Panc1 (cell line): ENCODE data around the gene JMY. TPM values are rescaled to one million over a fixed set of nuclear protein-coding genes. Genes with fewer than 3 reads are reported as not detected.

Source experiments
- ATAC-seq: fragments of 200-7000 bp; cut with Tn5 transposase; 2 replicates; pipeline ENCODE4 v1.9.1; 2020; ENCODE audit warnings: mild to moderate bottlenecking, moderate library complexity
- BruUV-seq: library from RNA; stranded (reverse); fragments of 400-500 nt; replicated peaks from 2 replicates; lab custom pipeline; 2021; lab: Mats Ljungman, UMichigan
- CTCF ChIA-PET: fragments of 300-600 bp; sonication (Branson Sonifier 250); formaldehyde crosslinking; loops from one replicate; lab custom pipeline; 2022; ENCODE audit warnings: antibody characterized with exemption; lab: Charles Lee
- POLR2A ChIA-PET: fragments of 300-600 bp; sonication (Branson Sonifier 250); formaldehyde crosslinking; loops from one replicate; lab custom pipeline; 2022; ENCODE audit warnings: antibody characterized with exemption; lab: Charles Lee
- DNase-seq: peaks from one replicate; pipeline ENCODE4 v3.0.0-alpha.2; 2010; ENCODE audit warnings: low read depth, low spot score
- H3K27ac ChIP-seq: 2 replicates; pipeline ENCODE4 v1.5.1; 2011; ENCODE audit warnings: mild to moderate bottlenecking, low read length, inconsistent platforms
- H3K27me3 ChIP-seq: fragments of 200-500 bp; sonication (Bioruptor generic); 2 replicates; pipeline ENCODE4 v1.6.0; 2014; ENCODE audit warnings: low read length, inconsistent platforms; ENCODE audit not compliant: control insufficient read depth, insufficient read depth
- H3K36me3 ChIP-seq: fragments of 200-500 bp; sonication (Bioruptor generic); 2 replicates; pipeline ENCODE4 v1.5.1; 2014; ENCODE audit warnings: inconsistent platforms, mild to moderate bottlenecking, low read length, moderate library complexity; ENCODE audit not compliant: control insufficient read depth, insufficient read depth
- H3K4me1 ChIP-seq: 2 replicates; pipeline ENCODE4 v1.5.1; 2011; ENCODE audit warnings: inconsistent platforms, mild to moderate bottlenecking, low read length, moderate library complexity; ENCODE audit not compliant: control insufficient read depth, insufficient read depth
- H3K4me3 ChIP-seq, 2 experiments: 2 replicates each; pipeline ENCODE4 v1.5.1; 2011 to 2012; ENCODE audit warnings: low read depth in 2 of 2, low read length in 2 of 2, mild to moderate bottlenecking in 2 of 2, inconsistent platforms in 1 of 2, moderate library complexity in 1 of 2
- H3K9me3 ChIP-seq: fragments of 200-500 bp; sonication (Bioruptor generic); 2 replicates; pipeline ENCODE4 v1.5.1; 2014; ENCODE audit warnings: low read depth, mild to moderate bottlenecking, inconsistent platforms, low read length, moderate library complexity; ENCODE audit not compliant: control insufficient read depth, insufficient read depth
- CTCF ChIP-seq: fragments of 450-650 bp; IDR thresholded peaks from 2 replicates; pipeline ENCODE4 v1.5.1; 2017; ENCODE audit warnings: mild to moderate bottlenecking
- POLR2AphosphoS5 ChIP-seq: IDR thresholded peaks from 2 replicates; pipeline ENCODE4 v1.6.1; 2012; ENCODE audit warnings: mild to moderate bottlenecking, low read depth, low read length, moderate library complexity
- REST ChIP-seq, 2 experiments: IDR thresholded peaks; 2 replicates each; pipeline ENCODE4 v1.6.1; 2011 to 2012; ENCODE audit warnings: low read depth in 2 of 2, control low read depth in 1 of 2, low read length in 1 of 2, mild to moderate bottlenecking in 1 of 2, moderate library complexity in 1 of 2; ENCODE audit not compliant: insufficient read depth in 1 of 2
- SIN3A ChIP-seq: IDR thresholded peaks from 2 replicates; pipeline ENCODE4 v1.6.1; 2012; ENCODE audit warnings: low read depth, mild to moderate bottlenecking, low read length, moderate library complexity, borderline replicate concordance; ENCODE audit not compliant: insufficient read depth
- TCF7L2 ChIP-seq: IDR thresholded peaks from 2 replicates; pipeline ENCODE4 v1.6.1; 2011; ENCODE audit warnings: mild to moderate bottlenecking, low read depth, low read length, inconsistent platforms
- in situ Hi-C: cut with HindIII; loops from 2 replicates; pipeline ENCODE4 v1.10.0; 2016; ENCODE audit warnings: low sequenced_read_pairs, low pct_unique_long_range_greater_than_20kb
- intact Hi-C: fragments of 100-400 bp; cut with micrococcal nuclease; formaldehyde crosslinking; loops from one replicate; pipeline ENCODE4 v1.10.0; 2022; ENCODE audit not compliant: unreplicated experiment
- total RNA-seq: library from RNA; stranded (reverse); gene quantifications from one replicate; pipeline ENCODE4 v1.2.1, GENCODE V29; 2021; ENCODE audit not compliant: unreplicated experiment

The JMY gene
- total RNA-seq, 1 experiment from 2014 or later, result 6.1 TPM

- Histone ChIP-seq H3K9me3 (no peaks in the 10 kb centered on the region), H3K36me3 (no peaks in the 10 kb centered on the region), H3K4me3 (no peak overlapping the region), H3K27me3 (no peaks in the 10 kb centered on the region), H3K4me1 (no peaks in the 10 kb centered on the region), H3K27ac (no peak overlapping the region)
- no TSS peak for BruUV-seq
- TF ChIP-seq CTCF, result no peak
- no peak for TF ChIP-seq REST (IDR thresholded peaks at IDR 0.05; ENCODE audit: insufficient read depth in 1 of 2, low read depth in 2 of 2, low read length in 1 of 2)
- TF ChIP-seq TCF7L2, result no peak
- TF ChIP-seq POLR2AphosphoS5, result no peak
- no peak for TF ChIP-seq SIN3A
- DNase-seq, result no peak
- ATAC-seq, result no peak
- ChIA-PET POLR2A (interaction anchor here (1.1 kb wide), 1 partner anchor 155 kb away, joined by 3 read pairs; no protein-coding TSS in a partner anchor), CTCF (no interaction called here)
- intact Hi-C loops, result no loop called here
- in situ Hi-C loops, result no loop called here
Measured at GRCh38 chr5:79284846-79285245, 48.9 kb downstream of the JMY start.

GRCh38 chr5:79285285-79285684 lies 49.4 kb downstream of the JMY start:
- H3K4me1 ChIP-seq, result no peaks in the 10 kb centered on the region
- in situ Hi-C loops (no loop called here), intact Hi-C loops (no loop called here)
- H3K36me3 ChIP-seq, result no peaks in the 10 kb centered on the region
- ChIA-PET CTCF (no interaction called here), POLR2A (no interaction called here)
- no TSS peak for BruUV-seq
- H3K9me3 ChIP-seq, result no peaks in the 10 kb centered on the region
- no peaks in the 10 kb centered on the region for H3K27me3 ChIP-seq
- no peak for DNase-seq
- no peak for ATAC-seq
- H3K27ac ChIP-seq, result no peak overlapping the region
- no peak overlapping the region for H3K4me3 ChIP-seq
- TF ChIP-seq SIN3A (no peak), TCF7L2 (no peak), POLR2AphosphoS5 (no peak), REST (IDR thresholded peaks at IDR 0.05; ENCODE audit: insufficient read depth in 1 of 2, low read depth in 2 of 2, low read length in 1 of 2) (no peak)
